MM.1S (cell line): ENCODE data around the gene AUTS2.

Source experiments
- CTCF ChIP-seq: fragments of 300-600 bp; sonication (generic); IDR thresholded peaks from 2 replicates; pipeline ENCODE4 v1.5.1; 2016; ENCODE audit warnings: antibody characterized with exemption, low read length, mixed read lengths
- EZH2phosphoT487 ChIP-seq: fragments of 300-600 bp; sonication (generic); IDR thresholded peaks from 2 replicates; pipeline ENCODE4 v1.6.1; 2018; ENCODE audit warnings: antibody characterized with exemption, low read length

- TF ChIP-seq CTCF, result no peak
- no peak for TF ChIP-seq EZH2phosphoT487
These were observed 644.6 kb downstream of the AUTS2 start for GRCh38 chr7:70242826-70243225.
